Stimulated activated CD4-positive, alpha-beta T cell treated with anti-CD3 and anti-CD28 coated beads, Interleukin-15, amount 100 ng/mL, for 24 hours (primary cell): ENCODE data around the gene ENTPD5.
"Not testable (repeated sequence)": the region's sequence is repeated elsewhere in the genome, so short reads cannot be mapped to it uniquely, and the experiment has no call there.

ENCODE experiments used
- DNase-seq: peaks from one replicate; pipeline ENCODE4 v3.0.0-alpha.2; 2020

The ENTPD5 gene

DNA sequence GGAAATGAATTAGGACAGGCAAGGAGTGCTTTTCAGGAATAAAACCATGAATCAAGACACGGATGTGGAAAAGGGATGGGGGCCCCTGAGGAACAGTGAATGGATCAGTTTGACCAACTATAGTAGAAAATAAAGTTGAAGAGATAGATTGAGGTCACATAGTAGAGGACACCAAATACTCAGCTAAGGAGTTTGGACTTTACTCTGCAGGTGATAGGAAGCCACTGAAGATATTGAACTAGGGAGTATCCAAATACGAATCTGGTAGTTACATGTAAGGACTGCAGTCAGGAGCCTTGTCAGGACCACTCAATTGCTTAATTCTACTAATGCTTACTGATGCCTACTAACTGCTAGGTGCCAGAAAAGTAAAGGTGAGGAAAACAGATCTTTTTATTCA, 20.4 kb downstream of the ENTPD5 start:
- no peak for DNase-seq

GRCh38 chr14:73997944-73998447, 21.1 kb downstream of the ENTPD5 start:
- no peak for DNase-seq

DNA sequence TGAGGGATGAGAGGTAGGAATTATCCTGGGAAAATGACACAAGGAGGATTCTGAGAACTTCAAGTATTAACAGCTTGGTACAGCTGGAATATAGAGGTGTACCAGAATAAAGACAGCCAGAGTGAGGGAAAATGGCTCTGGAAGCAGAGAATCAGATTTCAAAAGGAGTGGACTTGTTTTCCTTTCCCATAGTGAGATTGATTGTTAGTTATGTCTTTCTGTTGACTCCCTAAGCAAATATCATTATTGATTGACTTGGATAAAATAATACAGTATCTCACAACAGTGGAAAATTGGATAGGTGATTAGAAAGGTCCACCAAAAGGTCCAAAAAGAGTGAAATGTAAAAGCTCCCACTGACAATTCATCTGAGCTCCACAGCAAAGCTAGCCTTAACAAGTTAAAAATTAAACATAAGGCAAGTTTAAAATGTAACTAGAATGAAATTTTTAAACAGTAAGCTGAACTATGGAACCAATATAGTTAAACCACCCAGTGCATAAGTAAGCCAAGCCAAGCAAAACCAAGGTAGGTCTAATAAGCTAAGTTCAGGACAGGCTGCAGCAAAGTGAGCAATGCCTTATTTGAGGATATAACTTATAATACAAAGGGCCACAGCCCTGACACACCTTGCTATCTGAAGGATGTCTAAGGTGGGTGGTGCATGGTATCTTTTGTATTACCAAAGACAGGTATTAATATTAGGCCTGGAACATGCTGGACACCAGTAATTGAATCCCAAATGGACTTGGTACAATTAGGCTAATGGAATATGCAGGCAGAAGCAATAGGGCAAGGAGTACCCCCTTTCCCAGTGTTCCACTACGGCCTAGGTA, 21.8 kb downstream of the ENTPD5 start:
- DNase-seq, result no peak

DNA sequence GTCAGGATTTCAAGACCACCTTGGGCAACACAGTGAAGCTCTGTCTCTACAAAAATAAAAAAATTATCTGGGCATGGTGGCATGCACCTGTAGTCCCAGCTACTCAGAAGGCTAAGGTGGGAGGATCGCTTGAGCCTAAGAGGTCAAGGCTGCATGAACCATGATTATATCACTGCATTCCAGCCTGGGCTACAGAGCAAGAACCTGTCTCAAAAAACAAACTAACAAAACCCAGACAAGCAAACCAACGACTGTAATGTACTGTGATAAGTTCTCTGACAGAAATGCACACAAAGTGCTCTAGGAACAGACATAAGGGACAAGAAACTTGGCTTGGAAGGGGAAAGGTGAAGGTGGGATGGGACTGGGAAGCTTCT, 22.4 kb downstream of the ENTPD5 start:
- no peak for DNase-seq

GRCh38 chr14:73995977-73996378, 23.1 kb downstream of the ENTPD5 start:
- DNase-seq, result no peak

- DNase-seq, result not testable (repeated sequence)
Measured at GRCh38 chr14:73994926-73995325, 24.2 kb downstream of the ENTPD5 start.

DNA sequence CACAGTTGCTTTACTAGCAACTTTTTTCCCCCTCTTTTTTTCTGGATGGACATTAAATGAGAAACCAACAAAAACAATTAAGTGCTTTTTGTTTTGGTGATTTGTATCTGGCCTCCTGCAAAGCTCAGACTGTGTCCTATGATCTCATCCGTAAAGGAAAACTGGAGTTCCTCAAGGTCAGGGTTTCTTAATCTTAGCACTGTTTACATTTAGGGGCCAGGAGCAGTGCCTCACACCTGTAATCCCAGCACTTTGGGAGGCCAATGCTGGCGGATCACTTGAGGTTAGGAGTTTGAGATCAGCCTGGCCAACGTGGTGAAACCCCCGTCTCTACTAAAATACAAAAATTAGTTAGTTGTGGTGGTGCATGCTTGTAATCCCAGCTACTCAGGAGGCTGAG, 28.0 kb downstream of the ENTPD5 start:
- no peak for DNase-seq

- DNase-seq, result not testable (repeated sequence)
Measured at GRCh38 chr14:73988656-73989055, 30.4 kb downstream of the ENTPD5 start.

DNA sequence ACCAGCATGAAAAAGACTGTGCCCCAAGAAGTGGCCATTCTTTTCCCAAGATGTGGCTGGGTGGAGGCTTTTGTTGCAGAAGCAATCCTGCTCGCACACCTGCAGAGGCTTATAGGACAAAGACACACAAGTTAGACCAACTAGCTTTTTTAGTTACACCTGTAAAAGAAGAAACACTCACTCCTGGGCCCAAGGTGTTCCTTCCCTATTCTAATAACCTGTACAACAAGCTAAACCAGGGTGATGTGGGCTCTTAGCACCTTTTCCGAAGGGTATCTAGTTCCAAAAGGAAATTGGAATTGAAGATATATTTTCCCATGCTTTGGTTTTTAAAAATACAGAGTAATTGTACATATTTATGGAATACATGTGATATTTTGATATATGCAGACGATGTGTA, 31.0 kb downstream of the ENTPD5 start:
- no peak for DNase-seq

DNA sequence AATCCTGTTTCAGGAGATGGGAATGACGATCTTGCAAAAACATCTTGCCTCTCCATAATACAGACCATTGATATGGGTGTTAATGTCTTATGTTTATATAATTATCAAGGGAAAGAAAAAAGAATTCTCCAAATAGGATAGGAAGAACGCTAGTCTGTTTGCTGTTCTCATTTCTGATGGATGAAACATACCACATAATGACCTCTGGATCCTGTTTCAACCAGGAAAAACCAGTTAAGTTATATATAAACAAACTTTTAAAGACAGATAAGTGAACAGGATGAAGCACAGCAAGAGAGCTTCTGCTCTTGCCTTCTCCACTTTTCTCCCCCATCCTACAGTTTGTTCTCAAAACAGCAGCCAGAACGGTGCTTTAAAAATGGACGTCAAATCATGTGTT, 41.2 kb downstream of the ENTPD5 start:
- DNase-seq, result no peak

- DNase-seq, result no peak
Measured at GRCh38 chr14:73976125-73976524, 43.0 kb downstream of the ENTPD5 start.

- DNase-seq, result no peak
Measured at GRCh38 chr14:73973497-73973896, 45.6 kb downstream of the ENTPD5 start.

- DNase-seq, result no peak
Measured at GRCh38 chr14:73968885-73969284, 50.2 kb downstream of the ENTPD5 start.

GRCh38 chr14:73965216-73965615, 53.9 kb downstream of the ENTPD5 start:
- DNase-seq, result no peak

GRCh38 chr14:73961192-73961591, 57.9 kb downstream of the ENTPD5 start:
- DNase-seq, result no peak

DNA sequence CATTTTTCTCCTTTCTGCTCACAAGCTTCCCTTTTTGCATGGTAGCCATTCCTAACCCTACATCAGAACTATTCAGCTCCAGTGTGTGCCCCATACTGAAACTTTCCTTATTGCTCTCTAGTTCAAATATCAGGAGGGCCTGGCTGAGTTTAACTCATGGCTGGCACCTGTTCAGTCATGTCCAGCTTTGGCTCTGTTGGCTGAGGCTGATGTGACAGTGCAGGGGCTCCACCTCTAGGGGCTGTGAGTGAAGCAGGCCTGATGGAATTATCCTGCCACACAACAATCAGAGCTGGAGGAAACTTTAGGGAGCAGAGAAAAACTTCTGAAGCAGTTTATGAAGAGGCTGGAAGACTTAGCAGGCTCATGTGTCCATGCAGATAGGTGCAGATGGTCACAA, 60.5 kb downstream of the ENTPD5 start:
- no peak for DNase-seq

DNA sequence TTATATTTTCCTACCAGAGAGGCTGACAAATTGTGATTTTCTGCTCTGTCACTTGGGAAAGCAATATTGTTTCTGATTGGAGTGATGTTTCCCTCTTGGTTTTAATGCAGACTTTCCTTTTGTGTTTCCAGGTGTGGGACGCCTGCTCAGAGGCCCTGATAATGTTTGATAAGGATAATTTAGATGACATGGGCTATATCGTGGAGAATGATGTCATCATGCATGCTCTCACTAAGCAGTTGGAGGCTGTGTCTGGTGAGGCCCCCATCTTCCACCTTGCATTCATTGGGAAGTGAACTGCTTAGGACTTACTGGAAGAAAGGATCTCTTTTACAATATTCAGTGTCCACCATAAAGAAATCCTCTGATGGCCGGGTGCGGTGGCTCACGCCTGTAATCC, 63.4 kb downstream of the ENTPD5 start:
- no peak for DNase-seq

DNA sequence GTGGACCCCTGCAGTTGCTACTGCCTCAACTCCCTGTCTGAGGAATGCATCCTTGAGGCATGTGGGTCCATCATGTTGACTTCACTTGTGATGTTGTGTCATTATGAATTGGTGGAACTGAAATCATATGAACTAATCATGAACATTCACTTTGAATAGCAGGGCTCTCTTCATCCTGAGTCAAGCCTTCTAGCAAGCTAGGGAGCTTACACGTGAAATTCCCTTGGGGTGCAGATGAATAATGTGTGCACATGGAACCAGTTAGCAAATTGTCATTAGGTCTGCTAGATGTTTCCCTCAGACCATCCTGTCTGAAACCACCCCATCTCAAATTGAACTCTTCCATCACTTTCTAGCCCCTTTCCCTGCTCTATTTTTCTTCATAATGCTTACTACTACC, 65.4 kb downstream of the ENTPD5 start:
- no peak for DNase-seq

DNA sequence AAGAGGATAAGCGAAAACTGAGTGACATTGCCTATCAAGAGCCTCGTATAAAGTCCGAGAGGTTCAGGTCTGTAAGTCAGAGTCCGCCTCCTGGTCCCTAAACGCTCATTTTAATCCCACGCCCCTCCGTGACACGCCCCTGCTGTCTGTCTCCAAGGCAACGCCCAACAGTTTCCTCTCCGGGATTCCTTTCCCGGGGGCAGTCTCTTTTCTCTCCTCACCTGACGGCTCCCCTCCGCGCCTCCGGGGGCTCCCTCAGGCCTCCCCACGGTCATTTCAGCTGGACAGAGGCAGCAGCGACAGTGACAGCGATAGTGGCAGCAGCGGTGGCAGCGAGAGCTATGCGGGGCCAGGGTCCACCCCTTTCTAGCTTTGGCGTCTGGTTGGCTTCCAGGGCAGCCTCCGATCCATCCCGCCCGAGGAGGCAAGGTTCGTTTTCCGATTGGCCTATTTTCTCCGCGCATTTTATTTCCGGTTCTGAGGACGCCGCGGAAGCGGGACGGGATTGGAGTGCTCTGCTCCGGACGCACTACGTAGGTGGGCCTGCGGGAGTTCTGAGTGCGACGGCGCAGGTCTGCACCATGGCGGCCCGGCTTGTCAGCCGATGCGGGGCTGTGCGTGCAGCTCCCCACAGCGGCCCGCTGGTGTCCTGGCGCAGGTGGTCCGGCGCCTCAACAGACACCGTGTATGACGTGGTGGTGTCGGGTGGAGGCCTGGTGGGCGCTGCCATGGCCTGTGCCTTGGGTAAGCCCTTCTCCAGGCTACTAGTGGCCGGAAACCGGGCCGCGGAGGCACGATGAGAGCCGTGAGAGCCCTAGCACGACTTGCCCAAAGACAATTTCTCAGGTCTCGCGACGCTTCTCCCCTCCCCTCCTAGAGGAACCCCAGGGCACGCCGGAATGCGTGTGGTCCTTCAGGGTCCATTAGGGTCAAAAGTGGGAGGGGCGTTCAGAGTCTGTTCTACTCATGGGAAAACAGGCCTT, 69.0 kb downstream of the ENTPD5 start, which contains the start of the genes COQ6 and FAM161B:
Gene COQ6 (plus strand): TSS at position 551 of the 983 bp plus-strand sequence. CDS start 31 bp downstream, at position 582.
Gene FAM161B (minus strand): TSS at position 343 of the 983 bp plus-strand sequence. CDS start 68 bp downstream, at position 275.
- peak; percentile 96 for DNase-seq

DNA sequence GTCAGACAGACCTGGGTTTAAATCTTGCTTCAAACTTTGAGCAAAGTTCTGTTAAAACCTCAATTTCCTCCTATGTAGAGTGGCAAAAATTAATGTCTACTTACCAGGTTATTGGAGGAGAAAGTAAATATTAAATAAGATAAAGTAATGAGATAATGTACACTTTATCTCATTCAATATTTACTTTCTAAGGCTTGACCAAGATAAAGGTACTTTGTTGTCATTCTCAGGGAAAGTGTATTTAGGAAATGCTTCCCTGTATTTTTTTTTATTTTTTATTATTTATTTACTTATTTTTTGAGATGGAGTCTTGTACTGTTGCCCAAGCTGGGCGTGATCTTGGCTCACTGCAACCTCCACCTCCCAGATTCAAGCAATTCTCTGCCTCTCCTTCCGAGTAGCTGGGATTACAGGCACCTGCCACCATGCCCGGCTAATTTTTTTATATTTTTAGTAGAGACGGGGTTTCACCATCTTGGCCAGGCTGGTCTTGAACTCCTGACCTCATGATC, 73.9 kb downstream of the ENTPD5 start:
- DNase-seq, result no peak

GRCh38 chr14:73944432-73945158, 74.5 kb downstream of the ENTPD5 start:
- DNase-seq, result no peak

DNA sequence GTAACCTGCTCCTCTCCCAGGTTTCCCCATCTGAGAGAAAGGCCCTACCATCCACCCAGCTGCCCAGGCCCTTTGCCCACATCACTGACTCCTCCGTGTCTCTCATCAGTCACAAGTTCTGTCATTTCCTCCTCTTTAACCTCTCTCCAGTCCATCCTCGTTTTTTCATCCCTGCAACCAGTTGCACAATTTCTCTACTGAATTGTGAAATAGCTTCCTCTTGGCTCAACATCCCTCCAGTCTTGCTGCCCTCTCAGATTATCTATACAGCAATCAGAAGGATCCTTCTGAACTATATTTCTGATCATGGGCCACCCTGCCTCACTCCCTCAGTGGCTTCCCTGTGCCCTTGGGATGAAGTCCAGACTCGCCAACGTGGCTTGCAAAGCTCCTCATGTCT, 76.0 kb downstream of the ENTPD5 start:
- no peak for DNase-seq
